HG03066 (cell line): ENCODE measurements around the gene NUB1.
A peak's percentile ranks its signal among the peaks of the same experiment; 100 is the strongest.

Experiments
- ATAC-seq: cut with Tn5 transposase; IDR thresholded peaks from one replicate; pipeline ENCODE4 v1.9.1; 2021; ENCODE audit warnings: low read depth; ENCODE audit not compliant: unreplicated experiment

The NUB1 gene

DNA sequence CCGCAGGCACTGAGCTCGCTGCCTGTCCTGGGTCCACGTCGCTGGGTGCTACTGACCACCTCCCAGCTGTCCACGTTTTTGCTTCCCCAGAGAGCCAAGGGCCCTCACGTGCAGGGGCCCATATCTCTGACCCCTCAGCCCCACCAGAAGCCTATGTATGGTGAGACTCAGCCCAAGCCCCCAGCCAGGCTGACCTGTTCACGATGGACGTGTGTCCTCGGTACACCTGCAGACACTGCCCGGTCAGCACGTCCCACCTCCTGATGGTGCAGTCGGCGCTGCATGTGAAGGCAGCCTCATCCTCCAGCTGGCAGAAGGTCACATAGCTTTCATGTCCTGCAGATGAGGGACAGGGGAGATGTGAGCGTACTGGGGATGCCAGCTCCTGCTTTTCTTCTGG, 58.3 kb downstream of the NUB1 start:
- no peak for ATAC-seq

DNA sequence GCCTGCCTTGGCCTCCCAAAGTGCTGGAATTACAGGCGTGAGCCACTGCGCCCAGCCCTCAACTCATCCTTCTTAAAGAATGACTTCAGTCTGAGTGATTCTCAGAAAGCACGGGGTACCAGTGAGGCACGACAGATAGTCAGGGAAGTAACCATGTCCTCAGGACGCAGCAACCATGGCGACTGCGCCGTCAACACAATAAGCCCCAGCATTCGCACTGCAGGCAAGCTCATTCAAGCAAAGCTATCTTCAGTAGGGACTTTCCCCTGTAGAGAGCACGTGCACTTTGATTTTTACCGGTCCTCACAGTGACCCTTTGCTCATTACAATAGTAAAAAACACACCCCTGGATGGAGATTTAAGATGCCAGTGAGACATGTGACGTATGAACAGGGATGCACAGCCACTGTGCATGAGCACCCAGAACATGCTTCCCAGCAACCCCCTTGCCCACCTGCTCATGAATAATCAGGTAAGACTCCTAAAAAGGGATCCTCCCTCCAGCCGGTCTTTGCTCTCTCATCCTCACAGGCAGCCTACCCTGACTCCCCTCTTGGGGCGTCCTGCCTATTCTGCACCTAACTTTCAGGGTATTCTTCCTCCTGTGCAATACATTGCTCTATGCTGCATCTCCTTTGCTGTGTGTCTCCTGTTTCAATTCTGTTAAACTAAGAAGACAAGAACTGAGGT, 59.2 kb downstream of the NUB1 start:
- peak; percentile 59 for ATAC-seq

DNA sequence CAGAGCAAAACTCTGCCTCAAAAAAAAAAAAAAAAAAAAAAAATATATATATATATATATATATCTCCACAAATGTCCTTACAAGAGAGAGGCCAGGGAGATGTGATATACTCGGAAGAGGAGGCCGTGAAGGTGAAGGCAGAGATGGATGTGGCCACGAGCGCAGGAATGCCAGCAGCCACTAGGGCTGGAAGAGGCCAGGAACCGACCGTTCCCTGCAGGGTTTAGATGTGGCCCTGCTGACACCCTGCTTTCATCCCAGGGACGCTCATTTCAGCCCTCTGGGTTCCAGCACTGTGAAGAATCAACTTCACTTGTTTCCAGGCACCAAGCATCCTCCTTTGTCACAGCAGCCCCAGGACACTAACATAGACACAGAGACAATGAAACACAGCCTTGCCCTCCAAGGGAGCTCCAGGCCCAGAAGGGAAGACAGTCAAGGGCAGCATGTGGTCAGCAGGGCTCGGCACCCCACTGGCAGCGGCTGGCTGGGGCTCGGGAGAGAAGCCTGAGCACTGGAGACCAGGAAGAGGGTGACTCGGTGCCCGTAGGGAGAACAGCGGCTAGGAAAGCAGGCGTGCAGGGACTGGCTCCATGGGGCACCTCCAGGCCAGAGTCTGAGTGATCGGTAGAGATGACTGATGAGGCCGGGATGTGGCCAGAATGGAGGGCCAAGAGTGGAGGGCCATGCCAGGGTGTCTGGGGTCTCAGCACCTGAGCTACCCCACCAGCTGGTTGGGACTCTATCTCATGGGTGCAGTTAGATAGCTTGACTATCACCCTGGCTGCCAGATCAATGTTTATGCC, 60.6 kb downstream of the NUB1 start:
- no peak for ATAC-seq

- no peak for ATAC-seq
These were observed 62.2 kb downstream of the NUB1 start for GRCh38 chr7:151403764-151404163.

- no peak for ATAC-seq
These were observed 62.8 kb downstream of the NUB1 start for GRCh38 chr7:151404216-151405011.

- no peak for ATAC-seq
These were observed 63.4 kb downstream of the NUB1 start for GRCh38 chr7:151405056-151405455.

GRCh38 chr7:151405588-151405987, 64.0 kb downstream of the NUB1 start:
- ATAC-seq = no peak

DNA sequence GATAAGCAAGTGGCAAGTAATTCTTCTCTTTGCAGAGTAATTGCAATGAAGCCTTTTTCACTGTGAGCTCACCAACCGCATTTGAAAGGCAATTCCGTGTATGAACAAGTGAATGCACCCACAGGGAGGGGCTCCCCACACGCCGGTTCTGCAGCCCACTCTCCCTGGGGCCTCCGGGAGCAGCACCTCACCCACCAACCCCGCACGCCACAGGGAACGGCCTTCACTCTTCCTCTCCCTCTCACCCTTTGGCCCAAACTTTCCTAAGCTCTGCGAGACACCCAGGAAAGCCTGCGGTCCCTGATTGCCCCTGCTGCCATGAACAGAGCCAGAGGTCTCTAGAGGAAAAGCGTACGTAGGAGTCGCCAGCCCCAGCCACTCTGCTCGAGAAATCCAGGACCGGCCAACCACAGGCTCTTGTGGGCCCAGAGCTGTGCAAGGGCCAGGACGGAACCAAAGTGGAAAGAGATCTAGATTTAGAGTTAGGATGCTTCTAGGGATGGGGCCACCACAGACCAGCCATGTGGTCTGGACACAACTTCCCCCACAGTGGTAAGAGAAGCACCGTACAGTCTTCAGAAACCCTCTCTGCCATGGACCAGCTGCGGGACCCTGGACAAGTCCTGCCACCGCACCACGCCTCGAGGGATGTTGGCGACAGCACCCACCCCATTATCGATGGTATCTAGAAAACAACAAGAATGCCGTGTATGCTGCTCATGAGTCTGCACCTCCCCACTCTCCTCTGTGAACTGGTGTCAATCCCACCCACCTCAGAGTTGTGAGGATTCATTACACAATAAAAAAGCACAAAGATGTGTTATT, 64.7 kb downstream of the NUB1 start:
- no peak for ATAC-seq

DNA sequence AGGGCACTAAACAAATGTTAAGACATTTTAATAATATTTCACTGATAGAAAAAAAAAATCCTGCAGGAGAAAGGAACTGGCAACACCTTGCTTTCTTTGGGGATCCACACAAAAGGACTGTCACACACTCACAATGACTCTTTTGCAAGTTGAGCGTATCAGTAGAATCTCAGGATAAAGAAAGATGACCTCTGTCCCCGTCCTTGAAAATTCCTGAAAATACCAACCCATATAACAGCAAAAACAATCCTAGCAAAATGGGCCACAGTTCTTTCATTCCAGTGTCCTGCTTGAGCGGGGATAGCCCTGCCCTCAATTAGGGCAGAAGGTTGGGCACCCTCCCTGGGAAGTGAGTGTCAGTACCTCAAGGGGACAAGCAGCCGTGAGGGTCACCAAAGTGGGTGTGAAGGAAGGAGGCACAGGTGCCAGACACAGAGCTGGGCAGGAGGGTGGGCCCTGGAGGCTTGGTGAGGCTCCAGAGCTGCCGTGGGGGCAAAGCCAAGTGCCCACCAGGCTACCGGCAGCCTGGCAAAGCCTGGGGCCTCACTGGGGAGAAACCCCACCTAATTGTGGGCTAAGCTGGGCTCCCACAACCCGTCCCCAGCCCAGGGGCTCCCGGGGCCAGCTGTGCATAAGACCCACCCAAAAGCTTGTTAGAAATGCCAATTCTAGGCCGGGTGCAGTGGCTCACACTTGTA, 65.4 kb downstream of the NUB1 start:
- ATAC-seq = no peak

GRCh38 chr7:151408498-151408838, 66.9 kb downstream of the NUB1 start:
- ATAC-seq = no peak

DNA sequence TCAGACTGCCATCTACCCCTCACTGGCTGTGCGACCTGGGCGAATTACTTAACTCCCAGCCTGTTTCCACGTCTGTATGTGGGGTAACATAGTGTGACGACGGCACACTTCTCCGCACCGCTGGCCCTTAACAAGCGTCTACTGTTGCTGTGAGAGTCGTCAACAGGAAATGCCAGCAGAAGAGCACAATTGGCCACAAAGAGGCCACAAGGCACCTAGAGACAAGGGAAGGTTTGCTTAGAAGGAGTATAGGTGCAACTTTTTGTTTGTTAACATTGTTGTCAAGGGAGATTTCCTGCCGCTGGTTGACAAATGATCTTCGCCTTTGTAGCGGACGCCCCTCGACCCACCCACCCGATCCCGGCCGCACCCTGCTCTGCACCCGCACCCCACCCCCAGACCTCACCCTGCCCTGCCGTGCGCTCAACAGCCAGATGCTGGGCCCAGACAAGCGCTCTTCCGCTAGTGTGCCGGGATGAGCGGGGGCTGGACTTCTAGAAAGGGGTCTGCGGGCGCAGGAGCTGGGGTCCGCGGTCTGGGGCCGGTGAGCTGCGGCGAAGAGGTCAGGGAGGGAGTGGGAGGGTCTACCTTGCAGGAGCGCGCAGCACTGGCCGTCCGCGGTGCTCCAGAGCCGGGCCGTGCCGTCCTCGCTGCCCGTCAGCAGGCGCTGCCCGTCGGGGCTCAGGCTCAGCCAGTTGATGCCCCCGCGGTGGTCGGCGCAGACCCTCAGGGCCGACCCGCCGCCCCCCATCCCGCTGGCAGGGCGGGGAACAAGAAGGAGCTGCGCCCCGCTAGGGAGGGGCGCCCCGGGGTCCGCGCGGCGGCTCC, 67.4 kb downstream of the NUB1 start:
- ATAC-seq = no peak

DNA sequence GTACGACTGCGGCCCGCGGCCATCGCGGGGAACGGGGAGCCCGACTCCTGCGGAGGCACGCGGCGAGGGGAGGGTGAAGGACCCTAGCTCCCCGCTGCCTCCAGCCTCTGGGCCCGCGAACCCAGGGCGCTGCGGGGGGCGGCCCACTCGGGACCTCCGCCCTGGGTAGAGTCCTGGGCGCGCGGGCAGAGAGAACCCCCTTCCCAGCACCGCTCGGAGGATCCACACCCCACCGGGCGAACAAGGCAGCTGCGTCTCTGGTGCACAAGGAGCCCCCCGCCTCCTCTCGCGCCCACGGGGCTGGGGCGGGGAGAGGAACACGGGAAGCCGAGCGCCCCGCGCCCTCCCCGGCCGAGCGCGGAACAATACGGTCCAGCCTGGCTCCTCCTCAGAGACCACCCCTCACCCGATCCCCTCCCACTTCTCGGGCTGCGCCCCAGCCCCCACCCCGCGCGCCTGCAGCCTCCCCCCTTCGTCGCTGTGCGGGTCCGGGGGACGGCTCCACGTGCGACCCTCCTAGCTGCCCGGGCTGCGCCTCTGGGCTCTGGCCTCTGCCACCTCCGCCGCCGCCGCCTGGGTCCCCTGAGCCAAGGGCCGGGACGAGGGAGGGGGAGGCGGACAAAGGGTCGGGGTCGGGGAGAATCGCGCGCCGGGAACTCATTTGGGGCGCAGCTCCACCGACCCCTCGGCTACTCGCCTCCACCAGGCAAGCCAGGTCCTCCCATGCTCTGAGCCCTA, 68.2 kb downstream of the NUB1 start, which contains the start of gene WDR86:
Gene WDR86 (minus strand): TSS at position 372 of the 738 bp plus-strand sequence. CDS start 449 bp downstream, outside the sequence.
- no peak for ATAC-seq

- no peak for ATAC-seq
These were observed 69.1 kb downstream of the NUB1 start for GRCh38 chr7:151410405-151411390.

GRCh38 chr7:151411551-151411950, 69.9 kb downstream of the NUB1 start:
- no peak for ATAC-seq

DNA sequence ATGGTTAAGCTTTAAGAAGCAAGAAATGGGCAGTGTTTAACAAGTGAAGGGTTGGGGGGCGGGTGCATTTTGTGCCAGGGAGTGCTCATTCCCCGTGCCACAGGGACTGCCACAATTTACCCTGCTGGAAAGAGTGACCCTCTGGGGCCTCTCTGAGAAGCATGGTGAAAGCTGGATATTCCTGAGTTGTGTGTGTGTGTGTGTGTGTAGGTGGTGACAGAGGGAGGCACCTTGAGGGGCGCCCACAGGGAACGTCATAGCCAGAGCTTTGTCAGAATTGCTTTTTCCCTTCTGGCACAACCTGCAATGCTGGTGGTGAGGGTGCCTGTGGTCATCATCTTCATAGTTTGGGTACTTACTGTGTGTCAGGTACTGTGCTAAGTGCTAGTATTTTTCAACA, 70.7 kb downstream of the NUB1 start:
- no peak for ATAC-seq

GRCh38 chr7:151413241-151413640, 71.6 kb downstream of the NUB1 start:
- ATAC-seq = no peak
